IPS-NIHi7 (cell line): ENCODE data around the gene FAF1.

Experiments
- DNase-seq: peaks from one replicate; pipeline ENCODE4 v3.0.0; 2012; ENCODE audit warnings: mixed read lengths; ENCODE audit errors: extremely low spot score

The FAF1 gene

GRCh38 chr1:50978144-50978851, 18.2 kb upstream of the FAF1 start:
- peak; percentile 84 for DNase-seq

- no peak for DNase-seq
These were observed 17.6 kb upstream of the FAF1 start for GRCh38 chr1:50977575-50978143.

- DNase-seq, result peak; percentile 16
These were observed 17.0 kb upstream of the FAF1 start for GRCh38 chr1:50976890-50977574.

DNA sequence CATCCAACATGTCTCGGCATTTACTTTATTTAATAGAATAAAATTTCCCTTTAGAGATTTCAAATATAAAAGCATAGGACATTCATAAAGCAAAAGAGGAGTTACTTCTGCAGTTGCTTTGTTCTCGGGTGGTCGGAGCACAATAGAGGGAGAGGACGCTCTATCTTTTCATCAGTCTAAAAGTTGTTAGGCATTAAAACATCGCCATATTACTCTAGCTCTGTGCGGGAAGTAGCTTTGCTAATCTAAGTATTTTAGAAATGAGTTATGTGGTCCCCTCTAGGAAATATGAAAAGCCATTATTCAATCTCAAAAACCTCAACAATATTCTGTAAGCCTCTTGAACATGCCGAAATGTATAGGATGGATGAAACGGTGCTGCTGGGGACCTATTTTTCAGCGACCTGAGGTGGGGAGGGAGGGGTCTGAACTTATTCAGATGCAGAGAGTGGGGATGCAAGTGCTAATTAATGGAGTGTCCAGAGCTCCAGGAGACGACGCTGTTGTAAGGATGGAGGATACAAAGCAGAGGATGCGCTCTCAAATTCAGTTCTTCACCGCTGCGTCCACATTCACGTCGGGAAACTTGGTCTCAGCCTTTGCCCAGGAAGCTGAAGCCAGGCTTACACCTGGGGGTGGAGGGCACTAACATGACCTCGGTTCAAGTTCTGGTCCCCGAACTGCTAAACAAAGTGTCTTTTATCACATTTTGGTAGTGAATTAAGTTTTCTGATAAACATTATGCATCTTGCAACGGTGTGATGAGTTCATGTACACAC, 16.2 kb upstream of the FAF1 start:
- peak; percentile 26 for DNase-seq

- DNase-seq, result no peak
These were observed 15.4 kb upstream of the FAF1 start for GRCh38 chr1:50975436-50975835.

- no peak for DNase-seq
These were observed 14.5 kb upstream of the FAF1 start for GRCh38 chr1:50974618-50974935.

DNA sequence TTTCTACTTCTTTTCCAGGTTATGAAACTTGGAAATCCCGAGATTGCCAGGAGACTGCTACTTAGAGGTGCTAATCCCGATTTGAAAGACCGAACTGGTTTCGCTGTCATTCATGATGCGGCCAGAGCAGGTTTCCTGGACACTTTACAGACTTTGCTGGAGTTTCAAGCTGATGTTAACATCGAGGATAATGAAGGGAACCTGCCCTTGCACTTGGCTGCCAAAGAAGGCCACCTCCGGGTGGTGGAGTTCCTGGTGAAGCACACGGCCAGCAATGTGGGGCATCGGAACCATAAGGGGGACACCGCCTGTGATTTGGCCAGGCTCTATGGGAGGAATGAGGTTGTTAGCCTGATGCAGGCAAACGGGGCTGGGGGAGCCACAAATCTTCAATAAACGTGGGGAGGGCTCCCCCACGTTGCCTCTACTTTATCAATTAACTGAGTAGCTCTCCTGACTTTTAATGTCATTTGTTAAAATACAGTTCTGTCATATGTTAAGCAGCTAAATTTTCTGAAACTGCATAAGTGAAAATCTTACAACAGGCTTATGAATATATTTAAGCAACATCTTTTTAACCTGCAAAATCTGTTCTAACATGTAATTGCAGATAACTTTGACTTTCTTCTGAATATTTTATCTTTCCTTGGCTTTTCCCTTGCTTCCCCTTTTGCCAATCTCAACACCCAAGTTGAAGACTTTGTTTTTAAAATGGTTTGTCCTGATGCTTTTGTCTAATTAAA, 14.0 kb upstream of the FAF1 start:
- no peak for DNase-seq

DNA sequence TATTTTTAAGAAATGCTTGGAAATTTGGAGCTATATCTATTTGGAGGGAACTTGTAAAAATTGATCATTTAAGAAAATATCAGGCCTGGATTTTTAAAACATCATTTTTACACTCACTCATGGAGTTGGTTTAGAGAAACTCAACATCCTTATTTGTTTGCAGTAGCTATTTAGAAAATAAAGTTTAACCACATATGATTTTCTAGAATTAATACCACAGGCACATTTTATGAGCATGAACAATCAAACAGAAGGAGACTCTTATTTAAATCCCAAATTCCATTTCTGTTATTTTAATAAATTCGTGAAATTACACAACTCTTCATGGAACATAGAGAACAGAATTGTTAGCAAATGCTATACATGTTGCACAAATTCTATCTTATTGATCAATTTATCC, 13.2 kb upstream of the FAF1 start:
- DNase-seq, result no peak

- no peak for DNase-seq
These were observed 12.7 kb upstream of the FAF1 start for GRCh38 chr1:50972766-50973165.

GRCh38 chr1:50971748-50972305, 11.8 kb upstream of the FAF1 start:
- DNase-seq, result no peak

- DNase-seq, result no peak
These were observed 11.0 kb upstream of the FAF1 start for GRCh38 chr1:50970931-50971582.

- no peak for DNase-seq
These were observed 10.4 kb upstream of the FAF1 start for GRCh38 chr1:50970509-50970887.

- peak; percentile 38 for DNase-seq
These were observed 9.8 kb upstream of the FAF1 start, which contains the start of gene CDKN2C for GRCh38 chr1:50969611-50970508. CDKN2C (plus strand) TSS chr1:50970245; CDS start chr1:50970369, 124 bp downstream.

- DNase-seq, result peak; percentile 24
These were observed 8.9 kb upstream of the FAF1 start for GRCh38 chr1:50968821-50969610.

DNA sequence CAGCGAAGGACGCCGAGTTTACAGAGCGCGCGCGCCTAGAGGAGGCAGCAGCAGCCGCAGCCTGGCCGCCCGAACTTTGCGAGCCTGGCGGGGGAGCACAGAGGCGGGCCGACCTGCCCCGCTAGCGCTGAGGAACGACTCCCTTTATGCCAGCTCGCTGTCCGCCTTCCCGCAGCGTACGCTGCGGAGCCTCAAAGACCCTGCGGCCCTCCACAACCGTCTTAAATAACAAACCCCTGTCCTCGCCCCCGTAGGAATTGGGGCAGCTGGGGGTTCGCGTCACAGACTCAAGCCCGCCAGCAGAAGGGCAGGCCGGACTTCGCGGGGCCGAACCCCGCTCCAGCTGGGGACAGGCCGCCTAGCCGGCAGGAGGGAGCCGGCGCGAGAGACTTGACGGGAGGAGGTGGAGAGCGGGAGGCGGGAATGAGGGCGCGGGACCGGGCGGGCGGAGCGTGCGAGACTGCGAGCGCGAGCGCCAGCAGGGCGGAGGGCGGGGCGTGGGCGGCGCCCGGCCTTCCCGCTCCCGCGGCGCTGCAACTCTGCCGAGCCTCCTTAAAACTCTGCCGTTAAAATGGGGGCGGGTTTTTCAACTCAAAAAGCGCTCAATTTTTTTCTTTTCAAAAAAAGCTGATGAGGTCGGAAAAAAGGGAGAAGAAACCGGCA, 8.2 kb upstream of the FAF1 start:
- peak; percentile 83 for DNase-seq

DNA sequence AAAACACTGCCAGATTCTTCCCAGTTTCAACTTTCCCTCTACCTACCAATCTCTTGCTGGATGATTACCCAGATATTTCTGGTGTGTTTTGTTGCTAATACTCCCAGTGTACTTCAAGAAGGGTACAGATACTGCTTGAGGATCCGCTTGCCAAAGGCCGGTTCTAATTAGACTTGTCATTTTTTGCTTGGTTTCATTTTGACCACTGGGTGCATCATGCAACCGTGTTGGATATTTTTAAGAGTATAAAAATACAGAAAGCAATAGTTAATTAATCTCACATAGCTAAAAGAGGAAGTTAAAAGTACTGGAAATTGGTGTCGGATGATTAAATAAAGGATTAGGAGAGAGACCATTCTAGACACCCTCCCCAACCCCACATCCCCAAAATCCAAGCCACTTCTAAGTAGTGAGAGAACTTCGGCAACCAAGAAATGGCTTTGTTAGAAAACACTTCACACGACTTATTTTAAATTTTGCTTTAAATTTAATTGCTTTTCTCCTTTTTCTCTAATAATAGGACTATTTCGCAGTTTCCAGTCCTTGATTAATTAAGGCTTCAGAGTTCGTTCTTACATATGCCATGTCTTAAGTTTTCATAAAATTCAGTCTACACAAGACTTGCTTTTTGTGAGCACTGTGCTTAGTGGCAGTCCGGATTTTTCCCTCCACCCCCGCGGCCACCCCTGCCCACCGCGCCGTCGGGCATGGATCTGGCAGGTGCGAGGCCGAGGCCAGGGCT, 7.5 kb upstream of the FAF1 start:
- DNase-seq, result no peak

- DNase-seq, result no peak
These were observed 6.9 kb upstream of the FAF1 start for GRCh38 chr1:50966991-50967390.

GRCh38 chr1:50964863-50965262, 4.8 kb upstream of the FAF1 start:
- no peak for DNase-seq
